Immature natural killer cell (primary cell): ENCODE measurements around the gene ZBTB16. TPM values are rescaled to one million over a fixed set of nuclear protein-coding genes. Genes with fewer than 3 reads are reported as not detected.
A peak's percentile ranks its signal among the peaks of the same experiment; 100 is the strongest.

ENCODE experiments used
- DNase-seq, 3 donors: peaks; one replicate each; pipeline ENCODE4 v3.0.0; 2022; ENCODE audit warnings: mixed read lengths in 1 of 3
- H3K27ac Mint-ChIP-seq, 6 donors: one replicate each; pipeline ENCODE4 v1.8.0; 2020; ENCODE audit warnings: mixed read lengths in 6 of 6, mild to moderate bottlenecking in 5 of 6, inconsistent platforms in 4 of 6, moderate library complexity in 3 of 6
- H3K27me3 Mint-ChIP-seq, 3 donors: one replicate each; pipeline ENCODE4 v1.8.0; 2020 to 2021; ENCODE audit warnings: low read depth in 3 of 3, mild to moderate bottlenecking in 3 of 3, mixed read lengths in 3 of 3, moderate library complexity in 3 of 3, inconsistent platforms in 1 of 3
- H3K36me3 Mint-ChIP-seq, 3 donors: one replicate each; pipeline ENCODE4 v1.8.0; 2020; ENCODE audit warnings: mixed read lengths in 3 of 3, inconsistent platforms in 2 of 3, mild to moderate bottlenecking in 2 of 3
- H3K4me1 Mint-ChIP-seq, 2 donors: one replicate each; pipeline ENCODE4 v1.8.0; 2020; ENCODE audit warnings: inconsistent platforms in 2 of 2, mild to moderate bottlenecking in 2 of 2, mixed read lengths in 2 of 2, moderate library complexity in 1 of 2
- H3K4me3 Mint-ChIP-seq, 5 donors: one replicate each; pipeline ENCODE4 v1.8.0; 2020; ENCODE audit warnings: mild to moderate bottlenecking in 5 of 5, mixed read lengths in 5 of 5, inconsistent platforms in 3 of 5, moderate library complexity in 3 of 5
- H3K9me3 Mint-ChIP-seq, 6 donors: one replicate each; pipeline ENCODE4 v1.8.0; 2020; ENCODE audit warnings: mild to moderate bottlenecking in 6 of 6, mixed read lengths in 6 of 6, inconsistent platforms in 4 of 6, moderate library complexity in 3 of 6
- polyA plus RNA-seq, 3 donors: library from polyadenylated mRNA; unstranded; fragments of 300-500 nt; fragmentation: Illumina TruSeq; gene quantifications; one replicate each; pipeline ENCODE4 v1.2.3, GENCODE V29; 2021

The ZBTB16 gene
- polyA plus RNA-seq, 3 donors from 2014 or later: 90.4 to 197 (median 92.5) TPM

DNA sequence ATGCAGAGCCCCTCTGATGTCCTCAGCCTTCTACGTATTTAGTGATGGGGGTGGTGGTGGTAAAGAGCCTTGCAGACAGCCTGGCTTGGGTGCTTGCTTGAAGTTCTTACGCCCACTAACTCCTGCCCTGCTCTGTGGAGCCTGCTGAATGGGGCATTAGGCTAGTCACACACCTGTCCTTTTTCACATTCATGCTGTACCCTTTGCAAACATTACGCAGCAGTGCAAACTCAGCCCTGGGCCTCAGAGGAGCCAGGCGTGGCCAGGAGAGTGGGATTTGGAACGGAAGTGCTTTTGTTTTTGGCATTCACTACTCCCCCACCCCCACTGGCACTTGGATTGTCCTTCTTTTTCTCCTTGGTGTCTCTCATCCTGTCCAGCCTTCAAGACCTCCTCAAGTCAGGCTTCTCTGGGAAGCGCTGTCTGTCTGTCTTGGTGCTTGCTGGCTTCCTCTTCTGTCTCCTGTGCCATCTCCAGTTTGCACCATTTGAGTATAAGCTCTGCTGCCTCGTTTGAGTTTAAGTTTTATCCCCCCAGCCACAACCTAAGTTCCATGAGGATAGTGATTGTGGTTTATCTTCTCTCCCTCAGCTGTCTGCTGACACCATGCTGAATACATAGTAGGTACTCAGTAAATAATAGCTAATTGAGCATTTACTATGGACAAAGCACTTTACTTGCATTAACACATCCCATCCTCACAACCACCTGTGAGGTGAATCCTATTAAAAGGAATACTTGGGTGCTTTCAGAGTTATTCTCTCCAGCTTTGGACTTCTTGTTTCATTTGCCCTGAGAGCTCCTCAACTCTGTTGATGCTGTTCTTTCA is 26.7 kb downstream of the ZBTB16 start:
- H3K4me3 Mint-ChIP-seq: peak overlapping the region in 4 of 5 donors; percentile 33 to 86 (median 58)
- H3K4me1 Mint-ChIP-seq: peaks cover 100% of the 10 kb centered on the region in 2 donors
- H3K36me3 Mint-ChIP-seq: peaks cover 3% of the 10 kb centered on the region in 3 donors
- DNase-seq: no peak
- H3K27me3 Mint-ChIP-seq: peaks cover 2 to 6% (median 3%) of the 10 kb centered on the region in 3 donors
- H3K9me3 Mint-ChIP-seq: no peaks in the 10 kb centered on the region
- peak overlapping the region; percentile 36 to 100 (median 96) for H3K27ac Mint-ChIP-seq

DNA sequence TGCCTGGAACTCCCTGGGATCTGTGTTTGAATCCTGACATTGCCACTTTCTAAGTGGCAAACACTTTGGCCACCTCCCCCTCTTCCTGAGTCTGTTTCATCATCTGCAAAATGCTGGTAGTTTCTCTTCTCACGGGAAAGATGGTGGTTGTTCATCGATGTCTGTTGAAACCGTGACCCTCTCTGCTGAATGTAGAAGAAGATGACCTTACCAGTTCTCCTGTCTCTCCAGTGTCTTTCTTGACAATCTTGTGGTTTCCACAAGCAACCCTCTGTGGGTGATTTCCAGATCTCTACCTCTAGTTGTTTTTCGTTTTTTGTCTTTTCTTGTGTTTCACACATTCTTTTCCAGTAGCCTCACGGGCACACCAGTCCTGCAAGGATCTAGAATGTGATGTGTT is 27.5 kb downstream of the ZBTB16 start:
- Mint-ChIP-seq H3K4me3 (peak overlapping the region; percentile 67 to 92 (median 83)), H3K9me3 (no peaks in the 10 kb centered on the region), H3K4me1 (peaks cover 100% of the 10 kb centered on the region in 2 donors), H3K27me3 (peaks cover 2 to 9% (median 3%) of the 10 kb centered on the region in 3 donors), H3K27ac (peak overlapping the region; percentile 85 to 99 (median 96)), H3K36me3 (peaks cover 3% of the 10 kb centered on the region in 3 donors)
- DNase-seq: peak; percentile 70 to 81 (median 71)

DNA sequence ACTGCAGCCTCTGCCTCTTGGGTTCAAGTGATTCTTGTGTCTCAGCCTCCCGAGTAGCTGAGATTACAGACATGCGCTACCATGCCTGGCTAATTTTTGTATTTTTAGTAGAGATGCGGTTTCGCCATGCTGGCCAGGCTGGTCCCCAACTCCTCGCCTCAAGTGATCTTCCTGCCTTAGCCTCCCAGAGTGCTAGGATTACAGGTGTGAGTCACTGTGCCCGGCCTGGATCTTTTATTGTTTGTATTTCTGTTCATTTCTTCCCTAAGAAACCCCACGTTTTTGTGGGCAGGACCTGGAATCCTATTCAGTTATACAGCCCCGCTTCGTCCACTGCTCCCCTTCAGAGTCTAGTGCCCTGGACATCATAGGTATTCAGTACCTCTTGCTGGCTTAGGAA is 28.7 kb downstream of the ZBTB16 start:
- H3K27me3 Mint-ChIP-seq: peaks cover 1 to 4% (median 2%) of the 10 kb centered on the region in 3 donors
- peak overlapping the region in 4 of 5 donors; percentile 5 to 77 (median 61) for H3K4me3 Mint-ChIP-seq
- H3K27ac Mint-ChIP-seq: peak overlapping the region; percentile 12 to 99 (median 96)
- peaks cover 100% of the 10 kb centered on the region in 2 donors for H3K4me1 Mint-ChIP-seq
- no peaks in the 10 kb centered on the region for H3K9me3 Mint-ChIP-seq
- peaks cover 3% of the 10 kb centered on the region in 3 donors for H3K36me3 Mint-ChIP-seq
- no peak for DNase-seq

DNA sequence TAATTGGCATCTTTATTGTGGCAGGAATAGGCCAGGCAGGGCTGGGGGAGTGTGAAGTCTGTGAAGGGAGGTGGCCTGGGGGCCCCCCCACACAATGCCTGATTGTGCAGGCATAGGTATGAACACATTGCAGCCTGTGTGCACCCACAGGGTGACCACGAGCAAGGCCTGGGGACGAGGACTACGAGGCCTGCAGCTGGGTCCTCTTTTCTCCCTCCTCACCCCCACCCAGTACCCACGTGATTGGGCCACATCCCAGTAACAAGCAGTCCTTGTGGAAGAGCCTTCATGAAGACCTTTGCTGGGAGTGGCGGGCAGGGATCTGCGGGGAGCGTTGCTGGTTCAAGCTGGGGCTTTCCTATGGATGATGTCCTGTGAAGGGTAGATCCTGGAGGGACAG is 29.3 kb downstream of the ZBTB16 start:
- H3K9me3 Mint-ChIP-seq: no peaks in the 10 kb centered on the region
- peaks cover 3 to 6% (median 3%) of the 10 kb centered on the region in 3 donors for H3K36me3 Mint-ChIP-seq
- peaks cover 100% of the 10 kb centered on the region in 2 donors for H3K4me1 Mint-ChIP-seq
- peak overlapping the region in 4 of 5 donors; percentile 4 to 61 (median 52) for H3K4me3 Mint-ChIP-seq
- H3K27ac Mint-ChIP-seq: peak overlapping the region; percentile 73 to 99 (median 91)
- H3K27me3 Mint-ChIP-seq: peaks cover 1 to 2% (median 2%) of the 10 kb centered on the region in 3 donors
- DNase-seq: no peak

DNA sequence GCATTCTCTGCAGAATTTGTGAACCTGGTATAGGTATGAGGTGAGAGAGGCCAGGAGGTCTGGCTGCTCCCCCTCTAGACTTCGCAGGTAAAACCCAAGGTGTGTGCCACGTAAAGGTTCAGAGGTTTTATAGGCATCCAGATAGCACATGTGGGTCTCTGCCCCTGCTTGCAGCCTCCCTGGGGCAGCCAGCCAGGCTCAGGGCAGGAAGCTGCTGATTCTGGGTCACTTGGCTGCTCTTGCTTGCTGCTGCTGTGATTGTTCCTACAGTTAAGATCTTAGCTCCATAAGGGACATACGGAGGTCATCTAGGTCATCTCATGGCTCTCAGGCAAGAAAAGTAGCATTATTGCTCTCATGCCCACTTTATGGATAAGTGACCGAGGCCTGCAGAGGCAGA is 30.2 kb downstream of the ZBTB16 start:
- Mint-ChIP-seq H3K27ac (peak overlapping the region; percentile 77 to 99 (median 91)), H3K36me3 (peaks cover 3 to 6% (median 5%) of the 10 kb centered on the region in 3 donors), H3K9me3 (no peaks in the 10 kb centered on the region), H3K4me3 (peak overlapping the region; percentile 12 to 57 (median 16)), H3K27me3 (peaks cover 1 to 2% (median 2%) of the 10 kb centered on the region in 3 donors), H3K4me1 (peaks cover 97 to 100% of the 10 kb centered on the region in 2 donors)
- no peak for DNase-seq

DNA sequence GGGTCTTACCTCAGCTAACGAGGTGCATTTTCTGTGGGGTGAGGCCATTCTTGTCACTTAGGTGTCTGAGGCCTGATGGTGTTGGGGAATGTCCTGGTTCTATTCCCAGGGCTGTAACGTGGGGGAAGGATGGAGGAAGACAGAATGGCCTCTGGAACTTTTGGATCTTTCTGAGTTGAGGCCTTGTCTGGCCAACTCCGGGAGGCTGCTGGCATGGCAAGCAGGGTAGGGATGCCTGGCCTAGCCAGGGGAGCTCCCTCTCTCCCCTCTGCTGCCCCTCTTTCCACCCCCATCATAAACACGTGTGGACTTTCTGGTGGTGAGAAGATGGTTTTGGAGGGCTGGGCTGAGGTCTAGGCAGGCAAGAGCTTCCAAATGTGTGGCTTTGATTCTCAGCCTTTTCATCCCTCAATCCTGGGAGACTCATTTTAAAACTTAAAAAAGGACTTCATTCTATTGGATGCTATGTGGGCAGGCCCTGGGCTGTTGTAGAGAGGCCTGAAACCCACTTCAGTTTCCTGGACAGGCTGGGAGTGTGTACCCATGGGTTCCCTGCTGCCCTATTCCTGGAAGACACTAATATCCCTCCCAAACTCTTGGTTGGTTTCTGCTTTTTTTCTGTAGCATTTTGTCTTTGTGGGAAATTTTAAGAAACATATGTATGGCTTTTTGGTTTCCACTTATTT is 30.9 kb downstream of the ZBTB16 start:
- no peaks in the 10 kb centered on the region for H3K9me3 Mint-ChIP-seq
- peaks cover 3 to 6% (median 5%) of the 10 kb centered on the region in 3 donors for H3K36me3 Mint-ChIP-seq
- DNase-seq: no peak
- H3K27ac Mint-ChIP-seq: peak overlapping the region; percentile 77 to 99 (median 91)
- peaks cover 2% of the 10 kb centered on the region in 3 donors for H3K27me3 Mint-ChIP-seq
- peaks cover 95 to 100% of the 10 kb centered on the region in 2 donors for H3K4me1 Mint-ChIP-seq
- peak overlapping the region; percentile 12 to 78 (median 44) for H3K4me3 Mint-ChIP-seq

DNA sequence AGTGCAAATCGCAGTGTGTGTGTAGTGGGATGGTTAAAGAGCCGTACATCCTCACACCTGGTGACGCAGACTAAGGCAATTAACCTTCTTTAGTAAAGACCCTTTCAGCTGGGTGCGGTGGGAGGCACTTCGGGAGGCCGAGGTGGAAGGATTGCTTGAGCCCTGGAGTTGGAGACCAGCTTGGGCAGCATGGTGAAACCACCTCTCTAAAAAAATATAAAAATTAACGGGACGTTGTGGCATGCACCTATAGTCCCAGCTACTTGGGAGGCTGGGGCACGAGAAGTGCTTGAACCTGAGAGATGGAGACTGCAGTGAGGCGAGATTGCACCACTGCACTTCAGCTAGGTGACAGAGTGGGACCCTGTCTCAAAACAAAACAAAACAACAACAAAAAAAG is 31.5 kb downstream of the ZBTB16 start:
- Mint-ChIP-seq H3K27me3 (peaks cover 2 to 3% (median 2%) of the 10 kb centered on the region in 3 donors), H3K36me3 (peaks cover 3 to 6% (median 5%) of the 10 kb centered on the region in 3 donors), H3K9me3 (no peaks in the 10 kb centered on the region), H3K4me3 (peak overlapping the region; percentile 12 to 78 (median 51)), H3K4me1 (peaks cover 95 to 100% of the 10 kb centered on the region in 2 donors), H3K27ac (peak overlapping the region; percentile 77 to 97 (median 88))
- DNase-seq: no peak

DNA sequence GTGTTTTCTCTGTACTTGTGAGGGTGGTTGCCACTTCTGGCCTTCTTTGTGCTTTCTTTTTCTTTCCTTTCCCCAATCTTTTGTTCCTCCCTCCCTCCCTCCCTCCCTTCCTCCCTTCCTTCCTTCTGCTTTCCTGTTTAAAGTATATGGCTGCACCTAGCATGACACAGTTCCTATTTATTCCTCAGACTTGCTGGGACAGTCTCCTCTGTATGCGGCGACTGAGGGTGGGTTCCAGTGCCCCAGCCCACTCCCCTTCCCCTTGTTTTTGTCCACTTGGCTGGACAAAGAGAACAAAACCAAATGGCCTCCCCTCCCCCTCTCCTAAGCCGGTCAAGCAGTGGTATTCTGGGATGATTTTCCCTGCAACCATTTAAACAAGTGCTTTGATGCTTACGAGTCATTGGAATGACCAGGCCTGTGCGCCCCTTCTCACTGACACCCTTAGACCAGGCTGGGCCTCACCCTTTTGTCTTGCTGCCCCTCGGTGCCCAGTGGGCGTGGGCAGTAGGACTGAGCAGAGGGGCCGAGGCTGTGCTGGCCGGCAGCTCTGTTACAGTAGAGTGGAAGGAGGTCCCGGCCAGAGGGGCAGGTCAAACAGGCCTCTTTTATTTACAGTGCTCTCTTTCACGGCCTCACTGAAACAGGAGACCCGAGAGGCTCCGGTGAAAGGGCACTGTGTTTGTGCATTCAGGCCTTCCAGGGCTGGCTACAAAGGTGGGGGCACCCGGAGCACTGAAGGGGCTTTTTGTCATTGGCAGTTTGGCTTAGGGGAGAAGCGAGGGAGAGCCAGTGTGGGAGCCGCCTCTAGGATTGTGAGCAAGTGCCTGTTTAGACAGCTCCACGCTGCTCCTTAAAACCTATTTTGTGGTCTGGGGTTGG is 32.2 kb downstream of the ZBTB16 start:
- H3K9me3 Mint-ChIP-seq: no peaks in the 10 kb centered on the region
- H3K36me3 Mint-ChIP-seq: peaks cover 3 to 6% (median 5%) of the 10 kb centered on the region in 3 donors
- DNase-seq: no peak
- peaks cover 95 to 100% of the 10 kb centered on the region in 2 donors for H3K4me1 Mint-ChIP-seq
- H3K27ac Mint-ChIP-seq: peak overlapping the region; percentile 85 to 97 (median 90)
- H3K4me3 Mint-ChIP-seq: peak overlapping the region; percentile 68 to 78 (median 71)
- H3K27me3 Mint-ChIP-seq: peaks cover 2 to 3% (median 2%) of the 10 kb centered on the region in 3 donors

DNA sequence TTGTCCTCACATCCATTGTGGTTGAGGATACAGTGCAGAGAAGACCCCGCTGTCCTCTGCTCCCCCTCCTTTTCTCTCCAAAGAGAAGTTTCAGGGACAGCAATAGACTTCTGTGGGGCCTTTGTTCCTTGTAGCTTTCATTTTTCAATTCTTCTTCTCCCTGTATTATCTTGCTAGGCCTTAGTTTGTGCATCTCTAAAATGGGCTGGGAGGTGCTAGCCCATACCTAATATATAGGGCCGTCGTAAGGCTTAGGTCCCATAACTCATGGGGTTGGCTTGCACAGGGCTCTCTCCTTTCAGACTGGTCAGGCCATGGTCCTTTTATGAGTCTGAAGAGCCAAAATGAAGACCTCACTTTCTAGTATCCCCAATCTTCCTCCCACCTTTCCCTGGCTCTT is 33.0 kb downstream of the ZBTB16 start:
- H3K27ac Mint-ChIP-seq: peak overlapping the region; percentile 83 to 97 (median 88)
- DNase-seq: no peak
- peaks cover 0 to 5% (median 3%) of the 10 kb centered on the region in 3 donors for H3K36me3 Mint-ChIP-seq
- peaks cover 0 to 3% (median 2%) of the 10 kb centered on the region in 3 donors for H3K27me3 Mint-ChIP-seq
- H3K9me3 Mint-ChIP-seq: no peaks in the 10 kb centered on the region
- H3K4me3 Mint-ChIP-seq: peak overlapping the region; percentile 68 to 78 (median 71)
- H3K4me1 Mint-ChIP-seq: peaks cover 92 to 100% of the 10 kb centered on the region in 2 donors

DNA sequence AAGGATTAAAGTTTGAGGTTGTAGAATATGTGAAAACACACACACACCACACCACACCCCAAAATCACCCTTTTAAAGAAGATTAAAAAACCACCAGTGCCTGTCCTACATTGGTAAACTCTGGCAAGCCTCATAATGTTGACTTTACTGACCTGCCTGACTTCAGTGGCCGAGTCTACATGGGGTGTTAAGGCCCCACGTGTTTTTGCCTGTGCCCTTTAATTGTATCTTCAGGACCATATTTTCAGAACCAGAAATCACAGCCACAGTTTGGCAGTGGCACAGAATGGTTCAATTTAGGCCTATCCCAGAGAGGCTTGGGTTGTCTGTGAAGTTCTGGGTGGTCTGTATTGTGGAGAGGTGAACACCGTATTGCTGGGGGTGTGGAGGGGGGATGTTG is 33.4 kb downstream of the ZBTB16 start:
- no peaks in the 10 kb centered on the region for H3K9me3 Mint-ChIP-seq
- H3K27ac Mint-ChIP-seq: peak overlapping the region; percentile 83 to 97 (median 88)
- peak overlapping the region in 4 of 5 donors; percentile 19 to 78 (median 56) for H3K4me3 Mint-ChIP-seq
- H3K36me3 Mint-ChIP-seq: peaks cover 0 to 5% (median 3%) of the 10 kb centered on the region in 3 donors
- DNase-seq: no peak
- H3K27me3 Mint-ChIP-seq: peaks cover 0 to 4% (median 3%) of the 10 kb centered on the region in 3 donors
- peaks cover 92 to 100% of the 10 kb centered on the region in 2 donors for H3K4me1 Mint-ChIP-seq

DNA sequence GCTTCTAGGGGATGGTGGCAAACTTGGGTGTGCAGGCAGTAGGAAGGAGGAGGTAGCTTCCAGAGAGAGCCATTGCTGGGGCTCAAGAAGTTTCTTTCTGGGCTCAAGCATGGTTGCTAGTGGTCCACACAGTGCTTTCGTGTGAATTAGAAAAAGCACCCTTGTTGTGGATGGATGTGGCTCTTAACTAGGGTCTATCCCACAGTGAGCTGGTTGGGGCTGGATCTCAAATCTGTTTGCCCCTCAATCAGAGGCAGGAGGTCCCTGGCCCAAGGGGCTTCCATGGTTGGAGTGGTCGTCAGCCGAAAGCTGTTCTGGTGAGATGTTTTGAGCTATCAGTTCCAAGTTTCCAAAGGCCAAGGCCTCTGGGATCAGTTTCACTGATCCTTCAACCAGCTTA is 35.0 kb downstream of the ZBTB16 start:
- H3K4me1 Mint-ChIP-seq: peaks cover 91 to 100% of the 10 kb centered on the region in 2 donors
- H3K4me3 Mint-ChIP-seq: peak overlapping the region in 3 of 5 donors; percentile 27 to 53 (median 43)
- H3K36me3 Mint-ChIP-seq: peaks cover 0 to 5% (median 3%) of the 10 kb centered on the region in 3 donors
- H3K27ac Mint-ChIP-seq: peak overlapping the region; percentile 12 to 84 (median 74)
- H3K9me3 Mint-ChIP-seq: no peaks in the 10 kb centered on the region
- peaks cover 0 to 11% (median 3%) of the 10 kb centered on the region in 3 donors for H3K27me3 Mint-ChIP-seq
- DNase-seq: no peak

DNA sequence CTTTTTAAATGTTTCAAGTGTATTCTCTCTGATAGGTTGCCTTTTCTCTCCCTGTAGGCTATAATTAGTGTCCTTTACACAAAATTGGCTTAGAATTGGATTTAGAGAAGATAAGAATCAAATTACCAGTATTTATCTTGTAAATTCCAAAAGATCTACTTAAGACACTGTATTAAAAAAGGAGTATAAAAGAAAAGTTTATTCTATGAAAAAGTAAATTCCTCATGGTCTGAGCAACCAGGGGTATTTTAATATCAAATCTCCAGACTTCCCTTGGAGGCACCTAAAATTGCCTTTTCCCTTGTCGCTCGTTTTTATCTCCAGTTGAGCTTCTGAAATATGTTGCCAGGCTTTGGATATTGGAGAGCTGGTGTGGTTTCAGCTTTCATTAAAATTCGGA is 36.4 kb downstream of the ZBTB16 start:
- Mint-ChIP-seq H3K9me3 (no peaks in the 10 kb centered on the region), H3K4me3 (peak overlapping the region in 4 of 5 donors; percentile 36 to 55 (median 48)), H3K4me1 (peaks cover 90 to 100% of the 10 kb centered on the region in 2 donors), H3K36me3 (peaks cover 0 to 5% (median 3%) of the 10 kb centered on the region in 3 donors), H3K27ac (peak overlapping the region; percentile 57 to 91 (median 70)), H3K27me3 (peaks cover 0 to 16% (median 3%) of the 10 kb centered on the region in 3 donors)
- no peak for DNase-seq
